ENCODE results near the gene MOAP1.
"Not testable (repeated sequence)": the region's sequence is repeated elsewhere in the genome, so short reads cannot be mapped to it uniquely, and the experiment has no call there.

The MOAP1 gene

DNA sequence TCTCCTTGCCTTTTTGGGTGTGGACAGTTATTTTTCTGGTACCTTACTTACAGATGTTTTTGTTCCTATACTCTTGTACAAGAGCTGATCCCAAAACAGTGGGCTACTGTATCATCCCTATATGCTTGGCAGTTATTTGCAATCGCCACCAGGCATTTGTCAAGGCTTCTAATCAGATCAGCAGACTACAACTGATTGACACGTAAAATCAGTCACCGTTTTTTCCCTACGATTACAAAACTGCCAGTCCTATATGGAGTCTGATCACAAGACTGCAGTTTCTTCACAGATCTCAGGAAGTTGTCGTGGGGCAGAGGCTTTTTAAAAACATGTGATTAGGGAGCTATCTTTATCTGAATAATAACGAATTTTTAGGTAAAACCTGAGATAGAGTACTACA, 1.8 kb upstream of the MOAP1 start:
- in situ Hi-C loops (cut with MboI; ENCODE audit: low pct_unique_long_range_greater_than_20kb, low sequenced_read_pairs, unreplicated experiment): no loop called here
- no peak for TF ChIP-seq CTCF (IDR thresholded peaks at IDR 0.05; ENCODE audit: extremely low read depth, insufficient read depth, missing control alignments)
- DNase-seq (ENCODE audit: low spot score): no peak

DNA sequence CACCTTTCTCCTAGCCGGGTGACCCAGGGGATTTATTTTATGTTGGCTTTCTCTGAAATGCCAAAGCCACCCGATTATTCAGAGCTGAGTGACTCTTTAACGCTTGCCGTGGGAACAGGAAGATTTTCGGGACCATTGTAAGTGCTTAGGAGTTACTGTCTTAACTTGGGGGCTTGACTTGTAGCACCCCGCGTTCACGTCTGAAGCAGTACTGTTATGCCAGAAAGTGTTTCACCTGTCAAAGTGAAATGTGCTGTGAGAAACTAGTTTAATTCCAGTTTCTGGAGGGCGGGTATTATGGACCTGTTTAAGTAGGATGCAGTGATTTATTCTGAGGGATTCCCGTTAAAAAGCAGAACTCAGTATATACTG, 638 bp upstream of the MOAP1 start:
- TF ChIP-seq CTCF (IDR thresholded peaks at IDR 0.05; ENCODE audit: extremely low read depth, insufficient read depth, missing control alignments): no peak
- DNase-seq (ENCODE audit: low spot score): peak; percentile 29
- in situ Hi-C loops (cut with MboI; ENCODE audit: low pct_unique_long_range_greater_than_20kb, low sequenced_read_pairs, unreplicated experiment): no loop called here

DNA sequence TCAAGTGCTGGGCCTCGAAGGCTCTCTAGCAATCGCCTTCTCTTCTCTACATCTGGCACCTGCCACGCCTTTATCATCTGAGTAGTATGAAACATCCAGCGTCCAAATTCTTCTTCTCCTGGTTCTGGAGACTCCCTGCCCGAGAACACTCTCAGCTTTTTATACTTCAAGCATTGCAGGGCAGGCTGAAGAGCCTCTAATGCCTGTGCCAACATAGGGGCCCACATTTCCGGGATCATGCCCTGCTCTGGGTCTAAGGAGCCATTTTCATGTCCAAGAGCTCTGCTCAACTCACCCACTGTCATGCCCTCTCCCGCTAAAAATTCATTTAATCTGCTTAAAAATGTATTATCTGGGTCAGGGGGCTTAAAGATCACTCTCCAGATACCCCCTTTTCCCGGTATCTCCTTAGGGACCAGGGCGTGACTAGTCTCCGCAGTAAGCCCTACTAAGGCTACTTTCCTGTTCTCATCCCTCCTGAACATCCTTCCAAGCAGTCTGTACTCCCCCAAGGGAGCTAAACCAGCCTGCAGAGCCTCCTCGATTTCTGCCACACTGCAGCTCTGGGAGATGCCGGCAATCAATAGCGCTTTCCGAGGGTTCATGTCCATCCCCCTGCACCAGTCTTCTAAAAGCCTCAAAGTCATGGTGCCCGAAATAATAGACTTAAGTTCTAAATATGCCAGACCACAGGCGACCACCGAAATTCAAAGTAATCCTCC, 940 bp downstream of the MOAP1 start:
- DNase-seq (ENCODE audit: low spot score): peak; percentile 33
- TF ChIP-seq CTCF (IDR thresholded peaks at IDR 0.05; ENCODE audit: extremely low read depth, insufficient read depth, missing control alignments): no peak
- in situ Hi-C loops (cut with MboI; ENCODE audit: low pct_unique_long_range_greater_than_20kb, low sequenced_read_pairs, unreplicated experiment): no loop called here

DNA sequence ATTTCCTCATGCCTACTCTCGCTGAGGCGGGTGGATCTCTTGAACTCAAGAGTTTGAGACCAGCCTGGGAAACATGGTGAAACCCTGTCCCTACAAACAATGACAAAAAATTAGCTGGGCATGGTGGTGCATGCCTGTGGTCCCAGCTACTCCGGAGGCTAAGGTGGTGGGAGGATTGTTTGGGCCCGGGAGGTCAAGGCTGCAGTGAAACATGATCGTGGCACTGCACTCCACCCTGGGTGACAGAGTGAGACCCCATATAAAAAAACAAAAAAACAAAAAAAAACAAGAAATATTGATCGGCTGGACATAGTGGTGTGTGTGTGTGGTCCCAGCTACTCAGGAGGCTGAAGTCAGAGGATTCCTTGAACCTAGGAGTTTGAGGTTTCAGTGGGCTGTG, 9.2 kb downstream of the MOAP1 start:
- in situ Hi-C loops (cut with MboI; ENCODE audit: low pct_unique_long_range_greater_than_20kb, low sequenced_read_pairs, unreplicated experiment): no loop called here
- DNase-seq (ENCODE audit: low spot score): no peak
- TF ChIP-seq CTCF (IDR thresholded peaks at IDR 0.05; ENCODE audit: extremely low read depth, insufficient read depth, missing control alignments): no peak

DNA sequence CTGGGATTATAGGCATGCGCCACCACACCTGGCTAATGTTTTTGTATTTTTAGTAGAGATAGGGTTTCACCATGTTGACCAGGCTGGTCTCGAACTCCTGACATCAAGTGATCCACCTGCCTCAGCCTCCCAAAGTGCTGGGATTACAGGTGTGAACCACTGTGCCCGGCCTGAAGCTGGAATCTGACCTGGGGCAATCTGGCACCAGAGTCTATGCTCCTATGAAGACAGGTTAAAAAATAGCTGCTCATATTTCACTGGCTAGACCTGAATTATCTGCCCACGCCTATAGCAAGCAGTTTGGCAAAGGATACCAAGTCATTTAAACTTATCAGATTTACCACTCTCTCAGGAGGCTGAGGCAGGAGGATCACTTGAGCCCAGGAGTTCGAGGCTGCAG, 10.0 kb downstream of the MOAP1 start:
- DNase-seq (ENCODE audit: low spot score); in situ Hi-C loops (cut with MboI; ENCODE audit: low pct_unique_long_range_greater_than_20kb, low sequenced_read_pairs, unreplicated experiment): not testable (repeated sequence)

DNA sequence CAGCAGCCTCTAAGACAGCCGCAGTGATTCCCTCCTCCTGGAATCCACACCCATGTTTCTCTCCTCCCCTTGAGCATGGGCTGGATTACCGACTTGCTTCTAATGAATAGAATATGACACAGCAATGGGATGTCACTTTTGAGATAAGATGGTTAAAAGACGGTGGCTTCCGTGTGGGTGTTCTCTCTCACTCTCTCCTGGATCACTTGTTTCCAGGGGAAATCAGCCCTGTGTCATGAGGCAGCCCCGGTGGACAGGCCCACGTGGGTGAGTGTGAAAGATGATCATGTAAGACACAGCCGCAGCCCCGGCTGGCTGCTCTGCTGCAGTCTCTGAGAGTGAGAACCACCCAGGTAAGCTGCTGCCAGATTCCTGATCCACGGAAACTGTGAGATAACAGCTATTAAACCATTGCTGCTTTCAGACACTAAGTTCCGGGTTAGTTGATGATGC, 10.7 kb downstream of the MOAP1 start:
- in situ Hi-C loops (cut with MboI; ENCODE audit: low pct_unique_long_range_greater_than_20kb, low sequenced_read_pairs, unreplicated experiment): no loop called here
- no peak for TF ChIP-seq CTCF (IDR thresholded peaks at IDR 0.05; ENCODE audit: extremely low read depth, insufficient read depth, missing control alignments)

DNA sequence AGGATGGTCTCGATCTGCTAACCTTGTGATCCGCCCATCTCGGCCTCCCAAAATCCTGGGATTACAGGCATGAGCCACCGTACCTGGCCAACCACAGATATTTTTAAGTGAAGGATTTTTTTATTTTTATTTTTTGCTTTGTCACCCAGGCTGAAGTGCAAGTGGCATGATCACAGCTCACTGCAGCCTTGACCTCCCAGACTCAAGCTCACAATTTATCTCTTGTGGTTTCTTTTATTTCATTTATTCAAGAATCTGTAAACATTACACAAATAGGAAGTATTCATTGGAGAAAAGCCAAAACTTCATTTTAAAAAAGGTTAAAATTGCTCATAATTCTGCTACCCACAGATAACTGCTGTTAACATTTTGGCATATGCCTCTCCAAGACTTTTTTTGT, 13.3 kb downstream of the MOAP1 start:
- no peak for DNase-seq (ENCODE audit: low spot score)
- TF ChIP-seq CTCF (IDR thresholded peaks at IDR 0.05; ENCODE audit: extremely low read depth, insufficient read depth, missing control alignments): no peak
- in situ Hi-C loops (cut with MboI; ENCODE audit: low pct_unique_long_range_greater_than_20kb, low sequenced_read_pairs, unreplicated experiment): no loop called here

More for the DNA sequence above, 10.7 kb downstream of the MOAP1 start:
- no peak for DNase-seq (ENCODE audit: low spot score)

DNA sequence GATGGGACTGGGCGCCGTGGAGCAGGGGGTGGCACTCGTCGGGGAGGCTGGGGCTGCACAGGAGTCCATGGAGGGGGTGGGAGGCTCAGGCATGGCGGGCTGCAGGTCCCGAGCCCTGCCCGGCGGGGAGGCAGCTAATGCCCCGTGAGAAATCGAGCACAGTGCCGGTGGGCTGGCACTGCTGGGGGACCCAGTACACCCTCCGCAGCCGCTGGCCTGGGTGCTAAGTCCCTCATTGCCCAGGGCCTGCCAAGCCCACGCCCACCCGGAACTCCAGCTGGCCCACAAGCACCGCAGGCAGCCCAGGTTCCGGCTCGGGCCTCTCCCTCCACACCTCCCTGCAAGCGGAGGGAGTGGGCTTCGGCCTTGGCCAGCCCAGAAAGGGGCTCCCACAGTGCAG, 14.6 kb downstream of the MOAP1 start:
- DNase-seq (ENCODE audit: low spot score); in situ Hi-C loops (cut with MboI; ENCODE audit: low pct_unique_long_range_greater_than_20kb, low sequenced_read_pairs, unreplicated experiment): not testable (repeated sequence)

- DNase-seq (ENCODE audit: low spot score); in situ Hi-C loops (cut with MboI; ENCODE audit: low pct_unique_long_range_greater_than_20kb, low sequenced_read_pairs, unreplicated experiment): not testable (repeated sequence)
These were observed 15.1 kb downstream of the MOAP1 start for GRCh38 chr14:93169619-93170018.

DNA sequence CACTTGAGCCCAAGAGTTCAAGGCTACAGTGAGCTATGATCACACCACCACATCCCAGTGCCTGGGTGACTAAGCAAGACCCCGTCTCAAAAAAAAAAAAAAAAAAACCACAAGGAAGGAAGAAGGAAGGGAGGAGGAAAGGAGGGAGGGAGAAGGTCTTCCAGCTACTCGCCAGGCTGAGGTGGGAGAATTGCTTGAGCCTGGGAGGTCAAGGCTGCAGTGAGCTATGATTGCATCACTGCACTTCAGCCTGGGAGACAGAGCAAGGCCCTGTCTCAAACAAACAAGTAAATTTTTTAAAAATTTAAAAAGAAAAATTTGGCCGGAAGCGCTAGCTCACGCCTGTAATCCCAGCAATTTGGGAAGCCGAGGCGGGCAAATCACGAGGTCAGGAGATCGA, 16.1 kb downstream of the MOAP1 start:
- in situ Hi-C loops (cut with MboI; ENCODE audit: low pct_unique_long_range_greater_than_20kb, low sequenced_read_pairs, unreplicated experiment): not testable (repeated sequence)

More for the DNA sequence above, 16.1 kb downstream of the MOAP1 start:
- not testable (repeated sequence) for DNase-seq (ENCODE audit: low spot score)
